RWPE1 (cell line): ENCODE measurements around the gene PRKCQ.

Source experiments
- CTCF ChIA-PET: fragments of 350-600 bp; sonication (Branson Sonifier 250); formaldehyde crosslinking; extraction: SDS; loops from one replicate; lab custom pipeline; 2021; lab: Yijun Ruan, JAX
- POLR2A ChIA-PET: fragments of 400-600 bp; formaldehyde crosslinking; extraction: SDS; loops from one replicate; lab custom pipeline; 2020; ENCODE audit warnings: antibody characterized with exemption; ENCODE audit not compliant: low non-redundant PET; lab: Yijun Ruan, JAX
- DNase-seq: peaks from one replicate; pipeline ENCODE4 v3.0.0; 2012; ENCODE audit warnings: low spot score
- H3K27ac ChIP-seq: fragments of 450-650 bp; 2 replicates; pipeline ENCODE4 v1.5.1; 2017
- TF ChIP-seq, protein P1 (sequence below): fragments of 450-650 bp; conservative IDR thresholded peaks from 2 replicates; pipeline ENCODE4 v1.5.1; 2017; ENCODE audit warnings: low read depth, mild to moderate bottlenecking

PRKCQ gene

DNA sequence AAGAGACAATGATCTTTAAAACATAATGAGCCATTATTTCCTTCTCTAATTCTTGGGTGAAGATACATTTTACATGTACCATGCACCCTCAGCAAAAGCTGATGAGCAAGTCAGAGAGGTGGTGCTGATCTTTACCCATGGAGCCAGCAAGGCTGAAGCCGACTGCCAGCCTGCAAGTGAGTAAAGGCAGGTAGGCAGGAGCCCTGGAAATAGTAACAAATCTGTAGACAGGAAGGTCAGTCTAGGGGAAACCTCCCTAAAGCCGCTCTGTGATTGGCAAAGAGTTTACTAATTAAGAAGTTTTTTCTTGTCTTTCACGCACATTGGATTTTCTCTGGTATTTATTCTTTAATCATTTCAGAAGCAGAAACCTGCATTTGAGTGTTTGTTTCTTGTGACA, 67.9 kb downstream of the PRKCQ start:
- TF ChIP-seq, protein P1, sequence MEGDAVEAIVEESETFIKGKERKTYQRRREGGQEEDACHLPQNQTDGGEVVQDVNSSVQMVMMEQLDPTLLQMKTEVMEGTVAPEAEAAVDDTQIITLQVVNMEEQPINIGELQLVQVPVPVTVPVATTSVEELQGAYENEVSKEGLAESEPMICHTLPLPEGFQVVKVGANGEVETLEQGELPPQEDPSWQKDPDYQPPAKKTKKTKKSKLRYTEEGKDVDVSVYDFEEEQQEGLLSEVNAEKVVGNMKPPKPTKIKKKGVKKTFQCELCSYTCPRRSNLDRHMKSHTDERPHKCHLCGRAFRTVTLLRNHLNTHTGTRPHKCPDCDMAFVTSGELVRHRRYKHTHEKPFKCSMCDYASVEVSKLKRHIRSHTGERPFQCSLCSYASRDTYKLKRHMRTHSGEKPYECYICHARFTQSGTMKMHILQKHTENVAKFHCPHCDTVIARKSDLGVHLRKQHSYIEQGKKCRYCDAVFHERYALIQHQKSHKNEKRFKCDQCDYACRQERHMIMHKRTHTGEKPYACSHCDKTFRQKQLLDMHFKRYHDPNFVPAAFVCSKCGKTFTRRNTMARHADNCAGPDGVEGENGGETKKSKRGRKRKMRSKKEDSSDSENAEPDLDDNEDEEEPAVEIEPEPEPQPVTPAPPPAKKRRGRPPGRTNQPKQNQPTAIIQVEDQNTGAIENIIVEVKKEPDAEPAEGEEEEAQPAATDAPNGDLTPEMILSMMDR, result no peak
- CTCF ChIA-PET, result no interaction called here
- DNase-seq, result no peak
- POLR2A ChIA-PET, result no interaction called here
- H3K27ac ChIP-seq, result no peak overlapping the region

DNA sequence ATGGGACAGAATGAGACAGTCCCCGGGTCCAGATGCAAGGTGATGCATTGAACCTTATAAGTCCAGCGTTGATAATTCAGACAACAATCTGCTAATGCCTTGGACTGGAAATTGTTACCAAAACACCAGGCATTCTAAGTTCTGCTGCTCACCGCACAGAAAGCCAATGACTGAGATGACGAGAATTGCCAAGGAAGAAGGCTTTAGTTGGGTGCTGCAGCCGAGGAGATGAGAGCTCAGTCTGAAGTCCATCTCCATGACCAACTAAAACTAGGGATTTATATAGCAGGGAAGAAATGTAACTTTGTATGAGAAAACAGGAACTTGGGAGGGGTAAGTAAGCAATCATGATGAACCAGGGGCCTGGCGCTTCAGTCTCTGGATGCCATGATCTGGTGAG, 68.7 kb downstream of the PRKCQ start:
- no peak overlapping the region for H3K27ac ChIP-seq
- ChIA-PET POLR2A (no interaction called here), CTCF (interaction anchor here (0.5 kb wide), 1 partner anchor 21 kb away, joined by 4 read pairs; no protein-coding TSS in a partner anchor)
- no peak for DNase-seq
- TF ChIP-seq, protein P1, result no peak

DNA sequence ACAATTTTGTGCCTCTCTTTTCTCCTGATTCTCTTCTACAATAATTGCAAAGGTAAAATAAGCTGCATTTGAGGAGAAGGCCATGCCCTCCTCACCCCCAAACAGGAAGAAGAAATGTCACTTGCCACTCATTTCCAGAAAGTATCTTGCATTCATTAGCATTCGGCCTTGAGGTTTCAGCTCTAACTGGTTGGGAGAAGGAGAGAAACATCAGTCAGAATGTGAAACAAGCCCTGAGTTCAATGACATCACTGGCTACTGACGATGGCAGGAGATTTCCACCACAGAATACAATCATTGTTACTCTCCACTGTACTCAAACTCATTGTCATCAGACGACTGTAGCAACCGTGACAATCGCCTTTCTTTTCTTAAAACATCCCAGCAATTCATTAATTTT, 72.8 kb downstream of the PRKCQ start:
- ChIA-PET POLR2A (no interaction called here), CTCF (no interaction called here)
- no peak for DNase-seq
- TF ChIP-seq, protein P1, result no peak
- H3K27ac ChIP-seq, result no peak overlapping the region

DNA sequence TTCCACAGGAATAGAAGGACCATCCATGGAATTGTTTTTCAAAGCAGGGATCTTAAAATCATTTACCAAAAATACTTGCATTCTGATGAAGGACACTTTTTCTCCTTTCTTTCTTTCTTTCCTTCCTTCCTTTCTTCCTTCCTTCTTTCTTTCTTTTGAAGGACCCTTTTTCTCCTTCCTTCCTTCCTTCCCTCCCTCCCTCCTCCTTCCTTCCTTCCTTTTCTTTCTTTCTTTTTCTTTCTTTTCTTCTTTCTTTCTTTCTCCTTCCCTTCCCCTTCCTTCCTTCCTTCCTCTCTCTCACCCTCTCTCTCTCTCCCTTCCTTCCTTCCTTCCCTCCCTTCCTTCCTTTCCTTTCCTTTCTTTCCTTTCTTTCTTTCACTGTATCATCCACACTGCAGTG, 74.8 kb downstream of the PRKCQ start:
- CTCF ChIA-PET, result no interaction called here
- TF ChIP-seq, protein P1, result no peak

GRCh38 chr10:6504296-6504695, 75.8 kb downstream of the PRKCQ start:
- POLR2A ChIA-PET, result no interaction called here
- TF ChIP-seq, protein P1, result no peak
- CTCF ChIA-PET, result no interaction called here
- H3K27ac ChIP-seq, result no peak overlapping the region
- no peak for DNase-seq

More for the DNA sequence above, 74.8 kb downstream of the PRKCQ start:
- no peak for DNase-seq
- H3K27ac ChIP-seq, result no peak overlapping the region
- POLR2A ChIA-PET, result no interaction called here

DNA sequence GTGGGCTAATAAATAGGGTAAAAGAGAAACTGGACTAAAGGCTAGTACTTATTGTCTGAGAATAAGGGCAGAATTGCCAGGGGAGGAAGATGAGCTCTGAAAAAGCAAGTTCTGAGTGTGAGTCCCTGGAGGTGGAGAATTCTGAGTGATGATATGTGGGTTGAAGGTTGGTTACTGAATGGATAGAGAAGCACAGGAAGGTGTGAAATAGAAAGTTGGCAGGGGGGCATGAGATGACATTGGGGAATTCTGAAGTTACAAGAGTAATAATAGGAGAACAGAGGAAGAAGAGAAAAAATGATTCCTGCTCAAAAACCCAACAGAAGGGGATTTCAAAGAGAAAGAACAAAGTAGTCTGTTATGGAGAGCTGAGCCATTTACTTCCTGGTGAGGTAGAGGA, 76.9 kb downstream of the PRKCQ start:
- CTCF ChIA-PET, result interaction anchor here (0.5 kb wide), 1 partner anchor 913 kb away, joined by 3 read pairs; no protein-coding TSS in a partner anchor

More for the DNA sequence above, 76.9 kb downstream of the PRKCQ start:
- TF ChIP-seq, protein P1, result no peak
- no peak overlapping the region for H3K27ac ChIP-seq
- POLR2A ChIA-PET, result no interaction called here
- no peak for DNase-seq
